Stimulated activated memory B cell treated with anti-CD40 and anti-IgM and Interleukin-4, amounts not matched to agents 10 μg/mL and 1 μg/mL and 100 μg/mL, for 72 hours (primary cell): ENCODE results near the gene IL31RA.

ENCODE experiments used
- ATAC-seq: fragments of 150-1000 bp; cut with Tn5 transposase; 2 replicates; pipeline ENCODE4 v1.10.0; 2021
- H3K27ac Mint-ChIP-seq: one replicate; pipeline ENCODE4 v1.8.0; 2022; ENCODE audit warnings: mild to moderate bottlenecking, mixed read lengths
- H3K27me3 Mint-ChIP-seq: one replicate; pipeline ENCODE4 v1.8.0; 2022; ENCODE audit warnings: mixed read lengths
- H3K36me3 Mint-ChIP-seq: one replicate; pipeline ENCODE4 v1.8.0; 2022; ENCODE audit warnings: mixed read lengths
- H3K4me1 Mint-ChIP-seq: one replicate; pipeline ENCODE4 v1.8.0; 2022; ENCODE audit warnings: mixed read lengths
- H3K4me3 Mint-ChIP-seq: one replicate; pipeline ENCODE4 v1.8.0; 2022; ENCODE audit warnings: mild to moderate bottlenecking, moderate library complexity, mixed read lengths
- H3K9me3 Mint-ChIP-seq: one replicate; pipeline ENCODE4 v1.8.0; 2022; ENCODE audit warnings: mixed read lengths

IL31RA gene

DNA sequence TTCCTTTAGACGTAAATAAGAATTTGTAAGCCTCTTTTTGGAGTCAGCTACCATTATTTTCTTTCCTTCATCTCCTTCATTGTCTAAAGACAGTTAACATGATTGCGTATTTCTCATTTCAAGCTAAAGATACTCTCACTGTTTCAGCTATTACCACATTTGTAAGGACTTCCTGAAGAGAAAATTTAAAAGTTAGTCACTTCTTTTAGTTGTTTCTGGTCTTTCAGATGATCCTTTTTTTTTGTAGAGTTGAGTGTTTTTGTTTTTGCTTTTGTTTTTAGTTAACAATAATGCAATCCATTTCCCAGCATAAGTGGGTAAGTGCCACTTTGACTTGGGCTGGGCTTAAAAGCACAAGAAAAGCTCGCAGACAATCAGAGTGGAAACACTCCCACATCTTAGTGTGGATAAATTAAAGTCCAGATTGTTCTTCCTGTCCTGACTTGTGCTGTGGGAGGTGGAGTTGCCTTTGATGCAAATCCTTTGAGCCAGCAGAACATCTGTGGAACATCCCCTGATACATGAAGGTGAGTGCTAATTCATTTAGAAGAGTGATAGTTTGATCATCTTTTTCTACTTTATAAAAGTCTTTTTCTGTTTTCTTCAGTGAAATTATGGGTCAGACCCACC, 2.0 kb downstream of the IL31RA start:
- Mint-ChIP-seq H3K27me3 (peaks cover 67% of the 10 kb centered on the region), H3K4me1 (no peaks in the 10 kb centered on the region), H3K36me3 (no peaks in the 10 kb centered on the region), H3K27ac (no peak overlapping the region), H3K9me3 (no peaks in the 10 kb centered on the region), H3K4me3 (no peak overlapping the region)
- no peak for ATAC-seq

- Mint-ChIP-seq H3K36me3 (no peaks in the 10 kb centered on the region), H3K9me3 (no peaks in the 10 kb centered on the region), H3K4me3 (no peak overlapping the region), H3K27me3 (peaks cover 61% of the 10 kb centered on the region), H3K4me1 (no peaks in the 10 kb centered on the region), H3K27ac (no peak overlapping the region)
- no peak for ATAC-seq
These were observed 2.7 kb downstream of the IL31RA start for GRCh38 chr5:55853818-55854217.

DNA sequence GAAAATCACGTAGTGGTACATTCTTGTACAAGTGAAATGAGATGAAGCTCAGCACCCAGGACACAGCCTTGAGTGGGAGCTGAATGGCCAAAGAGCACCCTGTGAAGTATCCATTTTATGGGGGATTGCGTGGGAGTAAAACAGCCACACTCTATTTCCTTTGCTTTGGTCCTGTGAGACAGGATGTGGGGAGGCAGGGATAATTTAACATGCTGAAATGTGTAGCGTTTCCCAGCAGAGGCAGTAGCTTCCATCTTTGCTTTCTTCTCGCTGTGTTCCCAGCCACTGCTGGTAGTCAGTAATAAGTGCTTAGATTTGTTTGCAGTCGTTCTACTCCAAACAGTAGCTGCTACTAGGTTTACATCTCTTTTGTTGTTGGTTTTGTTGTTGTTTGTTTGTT, 4.4 kb downstream of the IL31RA start:
- Mint-ChIP-seq H3K27me3 (peaks cover 44% of the 10 kb centered on the region), H3K4me1 (no peaks in the 10 kb centered on the region), H3K36me3 (no peaks in the 10 kb centered on the region), H3K4me3 (no peak overlapping the region), H3K9me3 (no peaks in the 10 kb centered on the region), H3K27ac (no peak overlapping the region)
- ATAC-seq, result no peak

DNA sequence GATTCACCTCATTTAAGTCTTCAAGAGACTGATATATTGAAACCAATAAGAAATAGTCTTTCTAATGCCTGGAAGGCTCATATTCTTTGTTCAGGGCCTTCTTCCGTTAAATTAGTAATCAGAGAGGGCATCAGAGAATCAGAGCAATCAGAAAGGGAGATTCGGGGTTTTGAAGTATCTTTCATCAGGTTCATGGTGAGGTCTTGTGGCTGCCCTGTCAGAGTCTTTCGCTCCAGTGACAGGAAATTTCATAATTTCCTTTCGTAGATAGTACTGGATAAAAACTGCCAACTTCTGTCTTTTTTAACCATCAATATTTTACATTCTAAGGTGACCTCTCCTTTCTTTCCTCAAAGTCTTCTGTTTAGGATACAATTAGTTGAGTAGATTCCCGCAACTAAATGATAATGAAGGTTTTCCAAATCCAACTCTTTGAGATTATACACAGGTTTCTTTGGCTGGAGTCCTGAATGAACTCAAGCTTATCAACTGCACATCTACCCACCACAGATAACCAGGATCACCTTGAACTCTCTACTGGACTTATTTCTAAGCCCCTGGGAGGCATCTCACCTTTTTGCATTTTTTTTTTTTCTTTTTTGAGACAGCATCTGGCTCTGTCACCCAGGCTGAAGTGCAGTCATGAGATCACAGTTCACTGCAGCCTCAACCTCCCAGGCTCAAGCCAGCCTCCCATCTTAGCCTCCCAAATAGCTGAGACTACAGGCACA, 5.5 kb downstream of the IL31RA start:
- Mint-ChIP-seq H3K27ac (no peak overlapping the region), H3K9me3 (no peaks in the 10 kb centered on the region), H3K4me3 (no peak overlapping the region), H3K36me3 (no peaks in the 10 kb centered on the region), H3K4me1 (no peaks in the 10 kb centered on the region), H3K27me3 (peaks cover 32% of the 10 kb centered on the region)
- no peak for ATAC-seq

- no peak overlapping the region for H3K4me3 Mint-ChIP-seq
- H3K27ac Mint-ChIP-seq, result no peak overlapping the region
- no peaks in the 10 kb centered on the region for H3K4me1 Mint-ChIP-seq
- no peaks in the 10 kb centered on the region for H3K36me3 Mint-ChIP-seq
- no peaks in the 10 kb centered on the region for H3K9me3 Mint-ChIP-seq
- no peak for ATAC-seq
- H3K27me3 Mint-ChIP-seq, result peaks cover 26% of the 10 kb centered on the region
These were observed 6.1 kb downstream of the IL31RA start for GRCh38 chr5:55857247-55857640.

DNA sequence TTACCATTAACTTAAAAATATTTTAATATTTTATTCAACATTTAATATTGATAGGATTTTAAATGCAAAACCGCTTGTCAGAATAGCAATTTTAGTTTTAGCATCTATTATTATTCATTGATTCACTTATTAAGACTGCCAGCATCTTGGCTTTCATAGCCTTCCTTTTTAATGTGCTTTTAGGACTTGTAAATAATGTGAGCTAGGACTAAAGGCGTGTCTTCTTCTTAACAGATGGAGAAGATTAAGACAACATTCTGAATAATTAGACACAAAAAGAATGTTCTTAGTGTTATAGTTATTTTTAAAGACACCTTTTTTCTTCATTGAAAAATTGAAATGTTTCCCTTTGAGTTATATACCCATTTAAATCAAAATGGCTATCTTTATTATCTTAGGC, 6.9 kb downstream of the IL31RA start:
- Mint-ChIP-seq H3K4me3 (no peak overlapping the region), H3K9me3 (no peaks in the 10 kb centered on the region), H3K36me3 (no peaks in the 10 kb centered on the region), H3K4me1 (no peaks in the 10 kb centered on the region), H3K27me3 (peaks cover 18% of the 10 kb centered on the region), H3K27ac (no peak overlapping the region)
- no peak for ATAC-seq

GRCh38 chr5:55860288-55860687, 9.1 kb downstream of the IL31RA start:
- Mint-ChIP-seq H3K9me3 (no peaks in the 10 kb centered on the region), H3K27ac (no peak overlapping the region), H3K4me3 (no peak overlapping the region), H3K4me1 (no peaks in the 10 kb centered on the region), H3K27me3 (peaks cover 12% of the 10 kb centered on the region), H3K36me3 (no peaks in the 10 kb centered on the region)
- no peak for ATAC-seq

GRCh38 chr5:55860709-55861108, 9.6 kb downstream of the IL31RA start:
- no peaks in the 10 kb centered on the region for H3K4me1 Mint-ChIP-seq
- no peak overlapping the region for H3K4me3 Mint-ChIP-seq
- no peak overlapping the region for H3K27ac Mint-ChIP-seq
- H3K36me3 Mint-ChIP-seq, result no peaks in the 10 kb centered on the region
- H3K9me3 Mint-ChIP-seq, result no peaks in the 10 kb centered on the region
- ATAC-seq, result no peak
- H3K27me3 Mint-ChIP-seq, result peaks cover 12% of the 10 kb centered on the region

GRCh38 chr5:55864606-55865541, 13.7 kb downstream of the IL31RA start:
- H3K36me3 Mint-ChIP-seq, result no peaks in the 10 kb centered on the region
- H3K4me1 Mint-ChIP-seq, result no peaks in the 10 kb centered on the region
- no peak overlapping the region for H3K27ac Mint-ChIP-seq
- no peak overlapping the region for H3K4me3 Mint-ChIP-seq
- no peak for ATAC-seq
- no peaks in the 10 kb centered on the region for H3K27me3 Mint-ChIP-seq
- peaks cover 2% of the 10 kb centered on the region for H3K9me3 Mint-ChIP-seq

DNA sequence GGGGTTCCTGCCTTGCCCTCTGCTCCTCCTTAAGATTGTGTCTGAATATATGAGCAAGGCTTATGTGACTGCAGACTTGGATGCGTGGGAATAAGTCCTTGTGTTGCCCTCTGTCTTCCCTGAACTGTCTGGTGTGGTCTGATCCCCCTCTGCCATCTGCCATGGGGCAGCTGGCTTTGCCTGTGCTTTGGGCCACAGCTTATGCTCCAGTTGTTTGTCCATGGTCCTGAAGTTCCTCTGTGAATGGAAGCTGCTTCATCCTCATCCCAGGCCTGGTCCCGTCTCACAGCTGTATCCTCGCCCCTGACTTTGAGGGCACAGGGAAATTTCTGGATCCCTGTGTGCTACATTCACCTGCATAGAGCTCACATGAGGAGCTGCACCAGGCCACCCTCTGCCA, 14.7 kb downstream of the IL31RA start:
- no peaks in the 10 kb centered on the region for H3K36me3 Mint-ChIP-seq
- H3K4me1 Mint-ChIP-seq, result no peaks in the 10 kb centered on the region
- H3K4me3 Mint-ChIP-seq, result no peak overlapping the region
- no peak for ATAC-seq
- no peaks in the 10 kb centered on the region for H3K27me3 Mint-ChIP-seq
- H3K27ac Mint-ChIP-seq, result no peak overlapping the region
- H3K9me3 Mint-ChIP-seq, result peaks cover 2% of the 10 kb centered on the region

DNA sequence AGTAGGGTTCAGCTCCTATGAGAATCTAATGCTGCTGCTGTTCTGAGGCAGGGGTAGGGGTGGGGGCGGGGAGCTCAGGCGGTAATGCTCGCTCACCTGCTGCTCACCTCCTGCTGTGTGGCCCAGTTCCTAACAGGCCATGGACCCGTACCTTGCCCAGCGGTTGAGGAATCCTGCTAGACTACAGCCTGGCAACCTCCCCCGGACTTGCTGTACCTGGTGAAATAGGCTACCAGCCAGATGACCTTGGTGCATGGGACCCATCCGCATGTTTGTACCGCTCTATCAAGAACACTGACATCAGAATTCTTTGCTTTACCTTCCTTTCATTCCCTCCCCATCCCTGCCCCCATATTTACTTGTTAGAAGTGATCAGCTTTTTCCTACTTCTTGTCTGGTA, 15.3 kb downstream of the IL31RA start:
- Mint-ChIP-seq H3K4me3 (no peak overlapping the region), H3K36me3 (no peaks in the 10 kb centered on the region), H3K27ac (no peak overlapping the region), H3K27me3 (no peaks in the 10 kb centered on the region), H3K4me1 (no peaks in the 10 kb centered on the region), H3K9me3 (peaks cover 2% of the 10 kb centered on the region)
- no peak for ATAC-seq

DNA sequence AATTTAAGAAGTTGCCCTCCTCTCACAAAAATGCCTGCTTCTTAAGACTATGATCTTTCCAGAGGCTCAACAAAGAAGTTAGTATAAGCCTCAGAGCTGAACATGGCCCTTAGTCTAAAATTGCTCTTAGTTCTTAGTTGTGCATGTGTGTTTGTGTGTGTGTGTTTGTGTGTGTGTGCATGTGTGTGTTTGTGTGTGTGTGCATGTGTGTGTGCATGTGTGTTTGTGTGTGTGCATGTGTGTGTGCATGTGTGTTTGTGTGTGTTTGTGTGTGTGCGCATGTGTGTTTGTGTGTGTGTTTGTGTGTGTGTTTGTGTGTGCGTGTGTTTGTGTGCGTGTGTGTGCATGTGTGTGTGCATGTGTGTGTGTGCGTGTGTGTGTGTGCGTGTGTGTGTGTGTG, 15.8 kb downstream of the IL31RA start:
- ATAC-seq, result no peak
- Mint-ChIP-seq H3K9me3 (peaks cover 2% of the 10 kb centered on the region), H3K27me3 (no peaks in the 10 kb centered on the region), H3K27ac (no peak overlapping the region), H3K36me3 (no peaks in the 10 kb centered on the region), H3K4me3 (no peak overlapping the region), H3K4me1 (no peaks in the 10 kb centered on the region)

- no peak for ATAC-seq
- Mint-ChIP-seq H3K4me1 (no peaks in the 10 kb centered on the region), H3K4me3 (no peak overlapping the region), H3K27ac (no peak overlapping the region), H3K9me3 (peaks cover 2% of the 10 kb centered on the region), H3K27me3 (no peaks in the 10 kb centered on the region), H3K36me3 (no peaks in the 10 kb centered on the region)
These were observed 17.7 kb downstream of the IL31RA start for GRCh38 chr5:55868846-55869245.

- no peak for ATAC-seq
- no peaks in the 10 kb centered on the region for H3K27me3 Mint-ChIP-seq
- no peak overlapping the region for H3K4me3 Mint-ChIP-seq
- no peaks in the 10 kb centered on the region for H3K36me3 Mint-ChIP-seq
- H3K4me1 Mint-ChIP-seq, result no peaks in the 10 kb centered on the region
- H3K27ac Mint-ChIP-seq, result no peak overlapping the region
- peaks cover 2% of the 10 kb centered on the region for H3K9me3 Mint-ChIP-seq
These were observed 18.7 kb downstream of the IL31RA start for GRCh38 chr5:55869847-55870246.

DNA sequence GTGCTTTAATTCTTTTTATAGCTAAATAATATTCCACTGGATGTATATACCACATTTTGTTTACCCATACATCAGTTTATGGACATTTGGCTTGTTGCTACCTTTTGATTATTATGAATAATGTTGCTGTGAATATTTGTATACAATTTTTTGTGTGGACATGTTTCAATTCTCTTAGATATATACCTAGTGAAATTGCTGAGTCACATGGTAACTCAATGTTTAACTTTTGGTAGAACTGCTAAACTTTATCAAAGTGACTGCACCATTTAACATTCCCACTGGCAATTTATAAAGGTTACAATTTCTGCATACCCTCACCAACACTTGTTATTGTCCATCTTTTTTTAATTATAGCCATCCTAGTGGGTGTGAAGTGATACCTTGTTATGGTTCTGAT, 22.1 kb downstream of the IL31RA start:
- H3K36me3 Mint-ChIP-seq, result no peaks in the 10 kb centered on the region
- H3K9me3 Mint-ChIP-seq, result no peaks in the 10 kb centered on the region
- ATAC-seq, result no peak
- no peaks in the 10 kb centered on the region for H3K4me1 Mint-ChIP-seq
- H3K4me3 Mint-ChIP-seq, result no peak overlapping the region
- no peaks in the 10 kb centered on the region for H3K27me3 Mint-ChIP-seq
- no peak overlapping the region for H3K27ac Mint-ChIP-seq
